IMR-90 (cell line): Measurements from ENCODE around the gene NRXN2.

Experiments used
- BHLHE40 ChIP-seq: fragments of 150-350 bp; IDR thresholded peaks from 2 replicates; pipeline ENCODE4 v1.6.1; 2016; ENCODE audit warnings: mild to moderate bottlenecking, low read depth, low read length
- CHD1 ChIP-seq: IDR thresholded peaks from 2 replicates; pipeline ENCODE4 v1.6.1; 2012; ENCODE audit warnings: low read depth, low read length, improper control_type of control experiment
- CTCF ChIP-seq: conservative IDR thresholded peaks from 2 replicates; pipeline ENCODE4 v1.5.1; 2012; ENCODE audit warnings: mild to moderate bottlenecking, low read depth, low read length, improper control_type of control experiment
- MAFK ChIP-seq: IDR thresholded peaks from 2 replicates; pipeline ENCODE4 v1.6.1; 2012; ENCODE audit warnings: low read depth, low read length, improper control_type of control experiment
- NFE2L2 ChIP-seq: fragments of 150-350 bp; IDR thresholded peaks from 2 replicates; pipeline ENCODE4 v1.6.1; 2016; ENCODE audit warnings: low read depth, mild to moderate bottlenecking, low read length
- POLR2A ChIP-seq: IDR thresholded peaks from 2 replicates; pipeline ENCODE4 v1.6.1; 2012; ENCODE audit warnings: mild to moderate bottlenecking, low read depth, low read length
- RAD21 ChIP-seq: IDR thresholded peaks from 2 replicates; pipeline ENCODE4 v1.6.1; 2012; ENCODE audit warnings: low read length, improper control_type of control experiment
- RCOR1 ChIP-seq: IDR thresholded peaks from 2 replicates; pipeline ENCODE4 v1.6.1; 2012; ENCODE audit warnings: mild to moderate bottlenecking, low read length, improper control_type of control experiment; ENCODE audit not compliant: insufficient replicate concordance
- RFX5 ChIP-seq: IDR thresholded peaks from 2 replicates; pipeline ENCODE4 v1.8.0; 2012; ENCODE audit warnings: low read depth, mild to moderate bottlenecking, low read length, moderate library complexity
- USF2 ChIP-seq: fragments of 150-350 bp; IDR thresholded peaks from 2 replicates; pipeline ENCODE4 v1.6.1; 2017; ENCODE audit warnings: mild to moderate bottlenecking, antibody characterized with exemption, low read length, low read depth

DNA sequence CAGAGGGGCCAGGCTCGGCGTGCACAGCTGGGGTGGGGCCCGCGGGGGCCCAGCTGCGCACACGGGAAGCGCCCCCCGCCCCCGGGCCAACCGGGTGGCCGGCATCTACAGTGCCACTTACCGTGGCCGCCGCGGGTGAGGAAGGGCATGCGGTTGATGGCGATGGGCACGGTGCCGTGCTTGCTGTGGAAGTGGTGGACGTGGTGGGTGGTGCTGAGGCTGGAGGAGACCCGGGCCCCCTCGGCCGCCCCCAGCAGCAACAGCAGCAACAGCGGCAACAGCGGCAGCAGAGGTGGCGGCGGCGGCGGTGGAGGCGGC lies 80.6 kb downstream of the NRXN2 start:
- TF ChIP-seq USF2, result no peak
- no peak for TF ChIP-seq CTCF
- no peak for TF ChIP-seq MAFK
- TF ChIP-seq RFX5, result no peak
- no peak for TF ChIP-seq POLR2A
- no peak for TF ChIP-seq NFE2L2
- no peak for TF ChIP-seq RAD21
- TF ChIP-seq BHLHE40, result no peak
- no peak for TF ChIP-seq RCOR1
- no peak for TF ChIP-seq CHD1
